OCI-LY3 (cell line): ENCODE measurements around the gene CPXM1.

Experiments
- H2AFZ ChIP-seq: fragments of 200-600, 300-600 bp; shearing (Covaris generic); 2 replicates; pipeline ENCODE4 v1.6.0; 2014; ENCODE audit warnings: antibody characterized with exemption, low read depth, low read length
- H3K27ac ChIP-seq: fragments of 200-600, 300-600 bp; sonication (generic); 2 replicates; pipeline ENCODE4 v1.5.1; 2014; ENCODE audit warnings: mild to moderate bottlenecking, low read length, moderate library complexity, mixed read lengths
- H3K27me3 ChIP-seq: fragments of 200-600, 300-600 bp; sonication (generic); 2 replicates; pipeline ENCODE4 v1.6.1; 2014; ENCODE audit warnings: low read depth, low read length, mixed read lengths
- H3K36me3 ChIP-seq: fragments of 200-600, 300-600 bp; sonication (generic); replicated peaks from 2 replicates; pipeline ENCODE3; 2014; ENCODE audit warnings: low read depth, low read length, mixed read lengths
- H3K4me1 ChIP-seq: fragments of 300-600, 200-600 bp; sonication (generic); 2 replicates; pipeline ENCODE4 v1.6.1; 2014; ENCODE audit warnings: low read length, mixed read lengths
- H3K4me2 ChIP-seq: fragments of 200-600, 300-600 bp; sonication (generic); 2 replicates; pipeline ENCODE4 v1.6.1; 2014; ENCODE audit warnings: low read length, mixed read lengths
- H3K4me3 ChIP-seq: fragments of 300-600, 200-600 bp; sonication (generic); 2 replicates; pipeline ENCODE4 v1.5.1; 2014; ENCODE audit warnings: antibody characterized with exemption, mild to moderate bottlenecking, low read length, moderate library complexity
- H3K79me2 ChIP-seq: fragments of 300-600, 200-600 bp; shearing (Covaris generic); 2 replicates; pipeline ENCODE4 v1.6.1; 2014; ENCODE audit warnings: mild to moderate bottlenecking, low read length, mixed read lengths
- H3K9ac ChIP-seq: fragments of 300-600, 200-600 bp; shearing (Covaris generic); 2 replicates; pipeline ENCODE4 v1.6.0; 2014; ENCODE audit warnings: mild to moderate bottlenecking, low read length, moderate library complexity
- H3K9me3 ChIP-seq: fragments of 200-600, 300-600 bp; shearing (Covaris generic); 2 replicates; pipeline ENCODE4 v1.6.1; 2014; ENCODE audit warnings: low read length, mixed read lengths; ENCODE audit not compliant: insufficient read depth
- H4K20me1 ChIP-seq: fragments of 200-600, 300-600 bp; sonication (generic); 2 replicates; pipeline ENCODE4 v1.6.1; 2016; ENCODE audit warnings: low read length, mixed read lengths; ENCODE audit not compliant: insufficient read depth
- CTCF ChIP-seq: fragments of 200-600, 300-600 bp; sonication (generic); IDR thresholded peaks from 2 replicates; pipeline ENCODE4 v1.5.1; 2014; ENCODE audit warnings: antibody characterized with exemption, low read length, low read depth
- EZH2phosphoT487 ChIP-seq: fragments of 200-600 bp; shearing (Covaris generic); IDR thresholded peaks from 2 replicates; pipeline ENCODE4 v1.6.1; 2018; ENCODE audit warnings: antibody characterized with exemption, mixed run types, low read depth

The CPXM1 gene

DNA sequence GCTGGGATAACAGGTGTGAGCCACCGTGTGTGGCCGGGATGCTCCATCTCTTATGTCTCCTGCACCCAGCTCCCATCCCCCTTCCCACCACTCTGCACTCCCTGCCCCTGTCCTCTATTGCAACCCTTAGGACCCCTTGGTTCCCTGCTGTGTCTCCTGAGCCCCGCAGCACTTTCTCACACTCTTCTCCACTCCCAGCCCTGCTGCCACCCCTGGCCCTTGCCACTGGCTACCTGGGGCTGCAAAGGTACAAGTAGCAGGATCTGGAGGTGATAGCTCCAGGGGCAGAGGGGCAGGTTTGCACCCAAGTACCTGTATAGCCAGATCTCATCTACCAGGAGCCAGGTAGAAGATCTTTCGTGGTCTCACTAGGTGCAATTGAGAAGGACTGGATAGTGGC is 6.6 kb upstream of the CPXM1 start:
- Histone ChIP-seq H3K4me2 (no peak overlapping the region), H3K9me3 (peaks cover 2% of the 10 kb centered on the region), H3K9ac (no peak overlapping the region), H3K27ac (no peak overlapping the region), H3K4me1 (no peaks in the 10 kb centered on the region), H4K20me1 (no peaks in the 10 kb centered on the region), H3K79me2 (no peaks in the 10 kb centered on the region), H2AFZ (no peak overlapping the region), H3K4me3 (no peak overlapping the region), H3K36me3 (no peaks in the 10 kb centered on the region), H3K27me3 (peaks cover 32% of the 10 kb centered on the region; the same call in 1 of the 2 replicates)
- no peak for TF ChIP-seq CTCF
- TF ChIP-seq EZH2phosphoT487 = no peak

DNA sequence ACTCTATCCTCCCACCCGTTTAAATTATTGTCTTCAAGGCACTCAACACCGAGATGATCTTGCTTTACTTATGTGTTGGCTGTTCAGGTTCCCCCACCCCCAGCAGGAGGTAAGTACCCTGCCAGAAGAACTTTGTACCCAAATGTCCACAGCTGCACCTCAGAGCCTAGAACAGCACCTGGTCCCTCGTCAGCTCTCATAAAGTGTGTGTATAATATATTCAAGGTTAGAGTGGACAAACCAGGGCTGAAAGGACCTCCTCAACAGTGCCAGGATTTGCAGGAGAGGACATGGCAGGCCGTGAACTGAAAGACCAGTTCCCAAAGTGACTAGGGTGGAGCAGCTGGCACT is 5.9 kb upstream of the CPXM1 start:
- TF ChIP-seq EZH2phosphoT487 (no peak), CTCF (no peak)
- Histone ChIP-seq H3K9me3 (no peaks in the 10 kb centered on the region), H3K4me3 (no peak overlapping the region), H3K79me2 (no peaks in the 10 kb centered on the region), H2AFZ (no peak overlapping the region), H3K36me3 (no peaks in the 10 kb centered on the region), H4K20me1 (no peaks in the 10 kb centered on the region), H3K27ac (no peak overlapping the region), H3K4me1 (peaks cover 2% of the 10 kb centered on the region), H3K27me3 (peaks cover 34% of the 10 kb centered on the region), H3K9ac (no peak overlapping the region), H3K4me2 (no peak overlapping the region)

DNA sequence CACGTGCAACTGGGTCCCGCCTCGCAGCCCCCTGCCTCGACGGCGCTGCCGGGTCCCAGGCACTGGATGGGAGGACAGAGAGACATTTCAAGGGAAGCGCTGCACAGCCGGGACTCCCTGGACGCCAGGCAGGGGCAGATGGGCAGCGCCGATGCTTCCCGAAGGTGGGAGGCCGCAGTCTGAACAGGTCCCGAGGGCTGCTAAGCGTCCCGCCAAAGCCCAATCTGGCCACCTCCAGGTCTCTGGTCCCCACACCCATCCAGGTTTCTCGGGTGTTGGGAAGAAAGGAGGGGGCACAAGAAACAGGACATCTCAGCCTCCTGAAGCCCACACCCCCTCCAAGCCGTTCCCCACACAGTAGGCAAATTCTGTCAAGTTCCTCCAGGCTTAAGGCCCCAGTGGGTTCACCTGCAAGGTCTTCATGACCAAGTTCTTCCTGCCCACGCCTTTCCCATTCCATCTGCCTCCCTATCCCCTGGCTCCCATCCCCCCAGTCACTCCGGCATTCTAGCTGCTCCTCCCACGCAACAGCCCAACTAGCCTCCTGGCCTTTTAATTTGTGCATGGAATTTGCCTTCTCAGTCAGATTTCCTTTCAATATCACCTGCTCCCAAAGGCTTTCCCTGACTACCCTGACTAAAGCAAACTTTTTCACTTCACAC is 5.4 kb upstream of the CPXM1 start:
- H3K4me3 ChIP-seq = no peak overlapping the region
- H2AFZ ChIP-seq = no peak overlapping the region
- H3K4me2 ChIP-seq = no peak overlapping the region
- H3K36me3 ChIP-seq = no peaks in the 10 kb centered on the region
- peaks cover 8% of the 10 kb centered on the region for H3K4me1 ChIP-seq
- H3K79me2 ChIP-seq = no peaks in the 10 kb centered on the region
- no peak overlapping the region for H3K27ac ChIP-seq
- H3K9ac ChIP-seq = no peak overlapping the region
- TF ChIP-seq EZH2phosphoT487 (no peak), CTCF (no peak)
- no peaks in the 10 kb centered on the region for H4K20me1 ChIP-seq
- no peaks in the 10 kb centered on the region for H3K9me3 ChIP-seq
- H3K27me3 ChIP-seq = peaks cover 36% of the 10 kb centered on the region

- H3K4me2 ChIP-seq = no peak overlapping the region
- no peak overlapping the region for H3K4me3 ChIP-seq
- H3K9me3 ChIP-seq = no peaks in the 10 kb centered on the region
These were observed 4.6 kb upstream of the CPXM1 start for GRCh38 chr20:2804852-2805688.

More at GRCh38 chr20:2804852-2805688, 4.6 kb upstream of the CPXM1 start:
- Histone ChIP-seq H3K27ac (no peak overlapping the region), H4K20me1 (no peaks in the 10 kb centered on the region), H3K27me3 (peaks cover 36% of the 10 kb centered on the region), H3K79me2 (no peaks in the 10 kb centered on the region), H3K9ac (no peak overlapping the region), H2AFZ (no peak overlapping the region), H3K36me3 (no peaks in the 10 kb centered on the region), H3K4me1 (peaks cover 9% of the 10 kb centered on the region)
- no peak for TF ChIP-seq EZH2phosphoT487
- no peak for TF ChIP-seq CTCF
